GM23338 (cell line): Measurements from ENCODE around the gene KLC1. TPM values are rescaled to one million over a fixed set of nuclear protein-coding genes. Genes with fewer than 3 reads are reported as not detected.

Experiments
- ATAC-seq: fragments of 200-7000 bp; cut with Tn5 transposase; 3 replicates; pipeline ENCODE4 v1.9.1; 2020
- DNase-seq: peaks from one replicate; pipeline ENCODE4 v3.0.0-alpha.2; 2015; ENCODE audit warnings: low spot score
- H2AFZ ChIP-seq: fragments of 200-600 bp; sonication (generic); 2 replicates; pipeline ENCODE4 v1.8.0; 2016; ENCODE audit warnings: antibody characterized with exemption, mild to moderate bottlenecking, moderate library complexity
- H3F3A ChIP-seq: fragments of 200-600 bp; sonication (generic); replicated peaks from 2 replicates; pipeline ENCODE4 v1.8.0; 2017; ENCODE audit warnings: antibody characterized with exemption, mixed run types, low read depth
- H3K27ac ChIP-seq: fragments of 200-600 bp; sonication (generic); 2 replicates; pipeline ENCODE4 v1.6.1; 2016; ENCODE audit warnings: low read depth
- H3K27me3 ChIP-seq: fragments of 200-600 bp; sonication (generic); 2 replicates; pipeline ENCODE4 v1.8.0; 2016; ENCODE audit warnings: mild to moderate bottlenecking, mixed run types, moderate library complexity; ENCODE audit not compliant: insufficient read depth
- H3K36me3 ChIP-seq: fragments of 200-600 bp; sonication (generic); 2 replicates; pipeline ENCODE4 v1.8.0; 2016; ENCODE audit warnings: mild to moderate bottlenecking; ENCODE audit not compliant: insufficient read depth
- H3K4me1 ChIP-seq: fragments of 200-600 bp; sonication (generic); 2 replicates; pipeline ENCODE4 v1.8.0; 2016; ENCODE audit warnings: mild to moderate bottlenecking, moderate library complexity; ENCODE audit not compliant: insufficient read depth
- H3K4me2 ChIP-seq: fragments of 200-600 bp; sonication (generic); 2 replicates; pipeline ENCODE4 v1.7.1; 2017; ENCODE audit warnings: mixed run types
- H3K4me3 ChIP-seq: fragments of 200-600 bp; sonication (generic); 2 replicates; pipeline ENCODE4 v1.6.1; 2016; ENCODE audit warnings: mixed run types
- H3K79me2 ChIP-seq: fragments of 200-600 bp; sonication (generic); replicated peaks from 2 replicates; pipeline ENCODE4 v1.8.0; 2017; ENCODE audit warnings: mild to moderate bottlenecking; ENCODE audit not compliant: insufficient read depth
- H3K9me2 ChIP-seq: fragments of 200-600 bp; sonication (generic); 2 replicates; pipeline ENCODE4 v1.8.0; 2017; ENCODE audit not compliant: insufficient read depth
- H4K20me1 ChIP-seq: fragments of 200-600 bp; sonication (generic); replicated peaks from 2 replicates; pipeline ENCODE4 v1.8.0; 2017; ENCODE audit warnings: mild to moderate bottlenecking; ENCODE audit not compliant: insufficient read depth
- H3K27ac Mint-ChIP-seq: 2 replicates; pipeline ENCODE4 v1.8.0; 2020; ENCODE audit warnings: inconsistent platforms, mild to moderate bottlenecking, moderate library complexity, mixed read lengths
- H3K27me3 Mint-ChIP-seq: 3 replicates; pipeline ENCODE4 v1.8.0; 2022; ENCODE audit warnings: low read depth, mild to moderate bottlenecking, moderate library complexity, mixed read lengths, inconsistent platforms; ENCODE audit not compliant: insufficient read depth, poor library complexity
- H3K36me3 Mint-ChIP-seq: 3 replicates; pipeline ENCODE4 v1.8.0; 2021; ENCODE audit warnings: low read depth, mild to moderate bottlenecking, inconsistent platforms, moderate library complexity, mixed read lengths
- H3K4me1 Mint-ChIP-seq: 3 replicates; pipeline ENCODE4 v1.8.0; 2020; ENCODE audit warnings: mild to moderate bottlenecking, inconsistent platforms, mixed read lengths
- H3K4me3 Mint-ChIP-seq: 3 replicates; pipeline ENCODE4 v1.8.0; 2021; ENCODE audit warnings: moderate library complexity, mild to moderate bottlenecking, inconsistent platforms, mixed read lengths
- H3K9me3 Mint-ChIP-seq: 3 replicates; pipeline ENCODE4 v1.8.0; 2020; ENCODE audit warnings: moderate library complexity, mild to moderate bottlenecking, inconsistent platforms, mixed read lengths
- CREB1 ChIP-seq: fragments of 250-450 bp; sonication (Bioruptor Pico); IDR thresholded peaks from 2 replicates; pipeline ENCODE4 v1.5.0; 2020; ENCODE audit warnings: low read depth, mild to moderate bottlenecking, moderate library complexity
- EZH2 ChIP-seq: fragments of 200-600 bp; sonication (generic); IDR thresholded peaks from one replicate; pipeline ENCODE4 v1.8.0; 2017; ENCODE audit warnings: antibody characterized with exemption, mild to moderate bottlenecking, low read depth; ENCODE audit not compliant: unreplicated experiment
- EZH2phosphoT487 ChIP-seq: fragments of 200-600 bp; sonication (generic); IDR thresholded peaks from one replicate; pipeline ENCODE4 v1.8.1; 2018; ENCODE audit warnings: antibody characterized with exemption; ENCODE audit not compliant: unreplicated experiment
- JUNB ChIP-seq: IDR thresholded peaks from one replicate; pipeline ENCODE4 v1.6.1; 2016; ENCODE audit warnings: antibody characterized with exemption; ENCODE audit not compliant: unreplicated experiment
- NANOG ChIP-seq: IDR thresholded peaks from 2 replicates; pipeline ENCODE4 v1.6.1; 2016; ENCODE audit warnings: antibody characterized with exemption, borderline replicate concordance
- POLR2AphosphoS5 ChIP-seq: IDR thresholded peaks from 2 replicates; pipeline ENCODE4 v1.6.1; 2016; ENCODE audit warnings: antibody characterized with exemption, low read depth
- STAT1 ChIP-seq: IDR thresholded peaks from one replicate; pipeline ENCODE4 v1.6.1; 2016; ENCODE audit warnings: antibody characterized with exemption; ENCODE audit not compliant: unreplicated experiment
- ZNF114 ChIP-seq: fragments of 250-450 bp; sonication (Bioruptor Pico); IDR thresholded peaks from 2 replicates; pipeline ENCODE4 v1.5.0; 2020; ENCODE audit warnings: mild to moderate bottlenecking, moderate library complexity
- ZNF331 ChIP-seq: fragments of 250-450 bp; sonication (Bioruptor Pico); IDR thresholded peaks from 2 replicates; pipeline ENCODE4 v1.5.0; 2020; ENCODE audit warnings: low read depth, mild to moderate bottlenecking, moderate library complexity
- polyA plus RNA-seq: library from polyadenylated mRNA; unstranded; fragments of >200 nt; fragmentation: Nextera tagmentation; extraction: Ambion mirVana; gene quantifications from 2 replicates; pipeline ENCODE4 v1.2.1, GENCODE V29; 2016
- total RNA-seq: library from RNA; depleted of rRNA; stranded (reverse); fragments of >200 nt; shearing (Covaris generic); gene quantifications from 2 replicates; pipeline ENCODE4 v1.2.3, GENCODE V29; 2014
- TF ChIP-seq, protein P1 (sequence below): fragments of 250-450 bp; sonication (Bioruptor Pico); IDR thresholded peaks from 2 replicates; pipeline ENCODE4 v1.5.0; 2020; ENCODE audit warnings: mild to moderate bottlenecking, moderate library complexity
- TF ChIP-seq, protein P2 (sequence below): IDR thresholded peaks from 2 replicates; pipeline ENCODE4 v1.6.1; 2016; ENCODE audit warnings: antibody characterized with exemption
- TF ChIP-seq, protein P3 (sequence below), 2 experiments: fragments of 200-600 bp in 1 of 2; sonication (generic) in 1 of 2; conservative IDR thresholded peaks; 2 replicates each; pipeline versions ENCODE4 v1.5.1 to v1.6.1; 2016 to 2017; ENCODE audit warnings: antibody characterized with exemption in 2 of 2, low read depth in 2 of 2, mild to moderate bottlenecking in 2 of 2, moderate library complexity in 1 of 2
- TF ChIP-seq, protein P4 (sequence below): IDR thresholded peaks from one replicate; pipeline ENCODE4 v1.6.1; 2018; ENCODE audit warnings: antibody characterized with exemption; ENCODE audit not compliant: unreplicated experiment

KLC1 gene
- total and polyA plus RNA-seq, 2 experiments from 2014 or later = 165 to 308 TPM

DNA sequence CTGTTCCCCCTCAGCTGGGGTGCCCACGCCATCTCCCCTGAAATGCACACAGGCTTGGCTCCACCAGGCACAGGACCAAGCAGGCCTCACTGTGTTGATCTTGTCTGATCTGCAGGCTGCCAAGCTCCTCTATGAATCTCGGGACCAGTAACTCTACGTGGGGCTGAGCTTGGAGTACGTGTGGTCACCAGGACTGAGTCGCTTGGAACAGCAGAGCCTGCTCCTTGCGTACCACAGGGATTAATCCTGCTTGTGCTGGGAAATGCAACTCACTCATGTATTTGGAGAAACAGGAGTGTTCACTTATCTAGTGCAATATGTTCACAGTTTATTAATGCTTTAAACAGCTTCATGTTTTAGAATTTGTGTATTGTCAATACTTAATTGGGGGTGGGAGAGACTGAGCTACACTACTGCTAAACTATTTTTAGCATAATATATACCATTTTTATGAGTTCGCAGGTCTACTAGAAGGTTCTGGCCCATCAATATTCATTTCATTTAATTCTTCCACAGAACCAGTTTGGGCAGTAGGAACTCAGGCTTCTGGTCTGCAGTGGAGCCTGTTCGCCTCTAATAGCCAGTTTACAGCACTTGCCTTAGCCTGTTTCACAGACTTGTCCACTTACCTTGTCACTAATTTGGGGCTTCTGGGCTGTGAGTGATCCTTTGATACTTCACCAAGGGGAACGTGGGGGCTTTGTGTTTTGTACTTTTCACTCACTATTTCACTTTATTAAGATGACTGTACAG lies 104.0 kb downstream of the KLC1 start:
- no peak overlapping the region for H3K27ac Mint-ChIP-seq
- no peak for DNase-seq

More for the DNA sequence above, 104.0 kb downstream of the KLC1 start:
- no peaks in the 10 kb centered on the region for H3F3A ChIP-seq
- H3K79me2 ChIP-seq = peaks cover 4% of the 10 kb centered on the region; the same call in 1 of the 2 replicates
- TF ChIP-seq, protein P1, sequence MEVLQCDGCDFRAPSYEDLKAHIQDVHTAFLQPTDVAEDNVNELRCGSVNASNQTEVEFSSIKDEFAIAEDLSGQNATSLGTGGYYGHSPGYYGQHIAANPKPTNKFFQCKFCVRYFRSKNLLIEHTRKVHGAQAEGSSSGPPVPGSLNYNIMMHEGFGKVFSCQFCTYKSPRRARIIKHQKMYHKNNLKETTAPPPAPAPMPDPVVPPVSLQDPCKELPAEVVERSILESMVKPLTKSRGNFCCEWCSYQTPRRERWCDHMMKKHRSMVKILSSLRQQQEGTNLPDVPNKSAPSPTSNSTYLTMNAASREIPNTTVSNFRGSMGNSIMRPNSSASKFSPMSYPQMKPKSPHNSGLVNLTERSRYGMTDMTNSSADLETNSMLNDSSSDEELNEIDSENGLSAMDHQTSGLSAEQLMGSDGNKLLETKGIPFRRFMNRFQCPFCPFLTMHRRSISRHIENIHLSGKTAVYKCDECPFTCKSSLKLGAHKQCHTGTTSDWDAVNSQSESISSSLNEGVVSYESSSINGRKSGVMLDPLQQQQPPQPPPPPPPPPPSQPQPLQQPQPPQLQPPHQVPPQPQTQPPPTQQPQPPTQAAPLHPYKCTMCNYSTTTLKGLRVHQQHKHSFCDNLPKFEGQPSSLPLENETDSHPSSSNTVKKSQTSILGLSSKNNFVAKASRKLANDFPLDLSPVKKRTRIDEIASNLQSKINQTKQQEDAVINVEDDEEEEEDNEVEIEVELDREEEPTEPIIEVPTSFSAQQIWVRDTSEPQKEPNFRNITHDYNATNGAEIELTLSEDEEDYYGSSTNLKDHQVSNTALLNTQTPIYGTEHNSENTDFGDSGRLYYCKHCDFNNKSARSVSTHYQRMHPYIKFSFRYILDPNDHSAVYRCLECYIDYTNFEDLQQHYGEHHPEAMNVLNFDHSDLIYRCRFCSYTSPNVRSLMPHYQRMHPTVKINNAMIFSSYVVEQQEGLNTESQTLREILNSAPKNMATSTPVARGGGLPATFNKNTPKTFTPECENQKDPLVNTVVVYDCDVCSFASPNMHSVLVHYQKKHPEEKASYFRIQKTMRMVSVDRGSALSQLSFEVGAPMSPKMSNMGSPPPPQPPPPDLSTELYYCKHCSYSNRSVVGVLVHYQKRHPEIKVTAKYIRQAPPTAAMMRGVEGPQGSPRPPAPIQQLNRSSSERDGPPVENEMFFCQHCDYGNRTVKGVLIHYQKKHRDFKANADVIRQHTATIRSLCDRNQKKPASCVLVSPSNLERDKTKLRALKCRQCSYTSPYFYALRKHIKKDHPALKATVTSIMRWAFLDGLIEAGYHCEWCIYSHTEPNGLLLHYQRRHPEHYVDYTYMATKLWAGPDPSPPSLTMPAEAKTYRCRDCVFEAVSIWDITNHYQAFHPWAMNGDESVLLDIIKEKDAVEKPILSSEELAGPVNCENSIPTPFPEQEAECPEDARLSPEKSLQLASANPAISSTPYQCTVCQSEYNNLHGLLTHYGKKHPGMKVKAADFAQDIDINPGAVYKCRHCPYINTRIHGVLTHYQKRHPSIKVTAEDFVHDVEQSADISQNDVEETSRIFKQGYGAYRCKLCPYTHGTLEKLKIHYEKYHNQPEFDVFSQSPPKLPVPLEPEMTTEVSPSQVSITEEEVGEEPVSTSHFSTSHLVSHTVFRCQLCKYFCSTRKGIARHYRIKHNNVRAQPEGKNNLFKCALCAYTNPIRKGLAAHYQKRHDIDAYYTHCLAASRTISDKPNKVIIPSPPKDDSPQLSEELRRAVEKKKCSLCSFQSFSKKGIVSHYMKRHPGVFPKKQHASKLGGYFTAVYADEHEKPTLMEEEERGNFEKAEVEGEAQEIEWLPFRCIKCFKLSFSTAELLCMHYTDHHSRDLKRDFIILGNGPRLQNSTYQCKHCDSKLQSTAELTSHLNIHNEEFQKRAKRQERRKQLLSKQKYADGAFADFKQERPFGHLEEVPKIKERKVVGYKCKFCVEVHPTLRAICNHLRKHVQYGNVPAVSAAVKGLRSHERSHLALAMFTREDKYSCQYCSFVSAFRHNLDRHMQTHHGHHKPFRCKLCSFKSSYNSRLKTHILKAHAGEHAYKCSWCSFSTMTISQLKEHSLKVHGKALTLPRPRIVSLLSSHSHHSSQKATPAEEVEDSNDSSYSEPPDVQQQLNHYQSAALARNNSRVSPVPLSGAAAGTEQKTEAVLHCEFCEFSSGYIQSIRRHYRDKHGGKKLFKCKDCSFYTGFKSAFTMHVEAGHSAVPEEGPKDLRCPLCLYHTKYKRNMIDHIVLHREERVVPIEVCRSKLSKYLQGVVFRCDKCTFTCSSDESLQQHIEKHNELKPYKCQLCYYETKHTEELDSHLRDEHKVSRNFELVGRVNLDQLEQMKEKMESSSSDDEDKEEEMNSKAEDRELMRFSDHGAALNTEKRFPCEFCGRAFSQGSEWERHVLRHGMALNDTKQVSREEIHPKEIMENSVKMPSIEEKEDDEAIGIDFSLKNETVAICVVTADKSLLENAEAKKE (CRISPR knock-in tag) = no peak
- TF ChIP-seq CREB1 (CRISPR knock-in tag) (no peak), ZNF331 (CRISPR knock-in tag) (no peak), POLR2AphosphoS5 (no peak), NANOG (no peak), ZNF114 (CRISPR knock-in tag) (no peak), EZH2phosphoT487 (no peak), JUNB (no peak), STAT1 (no peak), EZH2 (no peak)
- TF ChIP-seq, protein P2, sequence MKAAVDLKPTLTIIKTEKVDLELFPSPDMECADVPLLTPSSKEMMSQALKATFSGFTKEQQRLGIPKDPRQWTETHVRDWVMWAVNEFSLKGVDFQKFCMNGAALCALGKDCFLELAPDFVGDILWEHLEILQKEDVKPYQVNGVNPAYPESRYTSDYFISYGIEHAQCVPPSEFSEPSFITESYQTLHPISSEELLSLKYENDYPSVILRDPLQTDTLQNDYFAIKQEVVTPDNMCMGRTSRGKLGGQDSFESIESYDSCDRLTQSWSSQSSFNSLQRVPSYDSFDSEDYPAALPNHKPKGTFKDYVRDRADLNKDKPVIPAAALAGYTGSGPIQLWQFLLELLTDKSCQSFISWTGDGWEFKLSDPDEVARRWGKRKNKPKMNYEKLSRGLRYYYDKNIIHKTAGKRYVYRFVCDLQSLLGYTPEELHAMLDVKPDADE = no peak
- TF ChIP-seq, protein P3, sequence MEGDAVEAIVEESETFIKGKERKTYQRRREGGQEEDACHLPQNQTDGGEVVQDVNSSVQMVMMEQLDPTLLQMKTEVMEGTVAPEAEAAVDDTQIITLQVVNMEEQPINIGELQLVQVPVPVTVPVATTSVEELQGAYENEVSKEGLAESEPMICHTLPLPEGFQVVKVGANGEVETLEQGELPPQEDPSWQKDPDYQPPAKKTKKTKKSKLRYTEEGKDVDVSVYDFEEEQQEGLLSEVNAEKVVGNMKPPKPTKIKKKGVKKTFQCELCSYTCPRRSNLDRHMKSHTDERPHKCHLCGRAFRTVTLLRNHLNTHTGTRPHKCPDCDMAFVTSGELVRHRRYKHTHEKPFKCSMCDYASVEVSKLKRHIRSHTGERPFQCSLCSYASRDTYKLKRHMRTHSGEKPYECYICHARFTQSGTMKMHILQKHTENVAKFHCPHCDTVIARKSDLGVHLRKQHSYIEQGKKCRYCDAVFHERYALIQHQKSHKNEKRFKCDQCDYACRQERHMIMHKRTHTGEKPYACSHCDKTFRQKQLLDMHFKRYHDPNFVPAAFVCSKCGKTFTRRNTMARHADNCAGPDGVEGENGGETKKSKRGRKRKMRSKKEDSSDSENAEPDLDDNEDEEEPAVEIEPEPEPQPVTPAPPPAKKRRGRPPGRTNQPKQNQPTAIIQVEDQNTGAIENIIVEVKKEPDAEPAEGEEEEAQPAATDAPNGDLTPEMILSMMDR (conservative IDR thresholded peaks at IDR 0.05; ENCODE audit: low read depth in 2 of 2) = no peak
- TF ChIP-seq, protein P4, sequence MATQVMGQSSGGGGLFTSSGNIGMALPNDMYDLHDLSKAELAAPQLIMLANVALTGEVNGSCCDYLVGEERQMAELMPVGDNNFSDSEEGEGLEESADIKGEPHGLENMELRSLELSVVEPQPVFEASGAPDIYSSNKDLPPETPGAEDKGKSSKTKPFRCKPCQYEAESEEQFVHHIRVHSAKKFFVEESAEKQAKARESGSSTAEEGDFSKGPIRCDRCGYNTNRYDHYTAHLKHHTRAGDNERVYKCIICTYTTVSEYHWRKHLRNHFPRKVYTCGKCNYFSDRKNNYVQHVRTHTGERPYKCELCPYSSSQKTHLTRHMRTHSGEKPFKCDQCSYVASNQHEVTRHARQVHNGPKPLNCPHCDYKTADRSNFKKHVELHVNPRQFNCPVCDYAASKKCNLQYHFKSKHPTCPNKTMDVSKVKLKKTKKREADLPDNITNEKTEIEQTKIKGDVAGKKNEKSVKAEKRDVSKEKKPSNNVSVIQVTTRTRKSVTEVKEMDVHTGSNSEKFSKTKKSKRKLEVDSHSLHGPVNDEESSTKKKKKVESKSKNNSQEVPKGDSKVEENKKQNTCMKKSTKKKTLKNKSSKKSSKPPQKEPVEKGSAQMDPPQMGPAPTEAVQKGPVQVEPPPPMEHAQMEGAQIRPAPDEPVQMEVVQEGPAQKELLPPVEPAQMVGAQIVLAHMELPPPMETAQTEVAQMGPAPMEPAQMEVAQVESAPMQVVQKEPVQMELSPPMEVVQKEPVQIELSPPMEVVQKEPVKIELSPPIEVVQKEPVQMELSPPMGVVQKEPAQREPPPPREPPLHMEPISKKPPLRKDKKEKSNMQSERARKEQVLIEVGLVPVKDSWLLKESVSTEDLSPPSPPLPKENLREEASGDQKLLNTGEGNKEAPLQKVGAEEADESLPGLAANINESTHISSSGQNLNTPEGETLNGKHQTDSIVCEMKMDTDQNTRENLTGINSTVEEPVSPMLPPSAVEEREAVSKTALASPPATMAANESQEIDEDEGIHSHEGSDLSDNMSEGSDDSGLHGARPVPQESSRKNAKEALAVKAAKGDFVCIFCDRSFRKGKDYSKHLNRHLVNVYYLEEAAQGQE = no peak
- no peak for ATAC-seq
- H3K36me3 Mint-ChIP-seq = peaks cover 23% of the 10 kb centered on the region
- no peaks in the 10 kb centered on the region for H3K4me1 ChIP-seq
- no peak overlapping the region for H3K27ac ChIP-seq
- no peak overlapping the region for H3K4me3 ChIP-seq
- peaks cover 3% of the 10 kb centered on the region; the same call in 1 of the 2 replicates for H4K20me1 ChIP-seq
- H3K4me1 Mint-ChIP-seq = peaks cover 5% of the 10 kb centered on the region; the same call in 2 of the 3 replicates
- H3K36me3 ChIP-seq = no peaks in the 10 kb centered on the region
- H3K4me2 ChIP-seq = no peak overlapping the region
- peaks cover 8% of the 10 kb centered on the region for H3K27me3 Mint-ChIP-seq
- no peak overlapping the region for H2AFZ ChIP-seq
- no peak overlapping the region for H3K4me3 Mint-ChIP-seq
- no peaks in the 10 kb centered on the region for H3K9me2 ChIP-seq
- H3K9me3 Mint-ChIP-seq = no peaks in the 10 kb centered on the region
- no peaks in the 10 kb centered on the region for H3K27me3 ChIP-seq
